GM19463 (cell line): ENCODE results near the gene TSNAX.
"Not testable (repeated sequence)": the region's sequence is repeated elsewhere in the genome, so short reads cannot be mapped to it uniquely, and the experiment has no call there.

Source experiments
- ATAC-seq: cut with Tn5 transposase; IDR thresholded peaks from one replicate; pipeline ENCODE4 v1.9.1; 2021; ENCODE audit warnings: mild to moderate bottlenecking, moderate library complexity; ENCODE audit not compliant: unreplicated experiment

Gene TSNAX

GRCh38 chr1:231528172-231529029 is at the start of gene TSNAX:
TSNAX (plus strand) TSS chr1:231528669; CDS start chr1:231528811, 142 bp downstream.
- peak; percentile 96 for ATAC-seq

DNA sequence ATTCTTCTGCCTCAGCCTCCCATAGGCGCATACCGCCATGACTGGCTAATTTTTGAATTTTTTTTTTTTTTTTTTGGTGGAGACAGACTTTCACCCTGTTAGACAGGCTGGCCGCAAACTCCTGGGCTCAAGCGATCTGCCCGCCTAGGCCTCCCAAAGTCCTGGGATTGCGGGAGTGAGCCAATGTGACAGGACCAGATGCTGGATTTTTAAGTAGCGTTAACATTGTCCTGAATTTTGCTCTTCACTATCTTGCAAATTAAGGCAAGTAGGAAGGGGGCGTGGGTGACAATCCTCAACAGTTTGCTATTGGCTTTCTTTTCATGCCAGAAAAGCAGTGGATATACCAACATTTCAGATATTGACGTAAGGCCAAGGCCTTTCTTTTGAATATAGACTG is 49.7 kb upstream of the TSNAX start:
- no peak for ATAC-seq

DNA sequence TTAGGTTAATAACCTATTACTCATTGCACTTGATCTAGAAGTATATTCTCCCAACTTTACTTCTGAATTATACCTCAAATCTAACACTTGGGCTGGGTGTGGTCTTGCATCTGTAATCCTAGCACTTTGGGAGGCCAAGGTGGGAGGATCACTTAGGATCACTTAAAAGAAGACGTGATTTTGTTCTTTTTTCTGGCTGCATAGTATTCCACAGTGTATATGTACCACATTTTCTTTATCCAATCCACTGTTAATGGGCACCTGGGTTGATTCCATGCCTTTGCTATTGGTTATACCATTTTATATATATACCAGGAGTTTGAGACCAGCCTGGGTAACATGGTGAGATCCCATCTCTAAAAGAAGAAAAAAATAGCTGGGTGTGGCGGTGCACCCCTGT is 48.5 kb upstream of the TSNAX start:
- ATAC-seq = no peak

DNA sequence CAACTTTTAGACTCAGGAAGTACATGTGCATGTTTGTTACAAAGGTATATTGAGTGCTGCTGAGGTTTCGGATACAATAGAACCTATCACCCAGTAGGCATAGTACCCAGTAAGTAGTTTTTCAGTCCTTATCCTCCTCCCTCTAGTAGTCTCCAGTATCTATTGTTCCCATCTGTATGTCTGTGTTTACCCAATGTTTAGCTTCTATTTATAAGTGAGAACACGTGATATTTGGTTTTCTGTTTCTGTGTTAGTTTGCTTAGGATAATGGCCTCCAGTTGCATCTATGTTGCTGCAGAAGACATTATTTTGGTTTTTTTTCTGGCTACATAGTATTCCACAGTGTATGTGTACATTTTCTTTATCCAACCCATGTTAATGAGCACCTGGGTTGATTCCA is 47.2 kb upstream of the TSNAX start:
- ATAC-seq = no peak

DNA sequence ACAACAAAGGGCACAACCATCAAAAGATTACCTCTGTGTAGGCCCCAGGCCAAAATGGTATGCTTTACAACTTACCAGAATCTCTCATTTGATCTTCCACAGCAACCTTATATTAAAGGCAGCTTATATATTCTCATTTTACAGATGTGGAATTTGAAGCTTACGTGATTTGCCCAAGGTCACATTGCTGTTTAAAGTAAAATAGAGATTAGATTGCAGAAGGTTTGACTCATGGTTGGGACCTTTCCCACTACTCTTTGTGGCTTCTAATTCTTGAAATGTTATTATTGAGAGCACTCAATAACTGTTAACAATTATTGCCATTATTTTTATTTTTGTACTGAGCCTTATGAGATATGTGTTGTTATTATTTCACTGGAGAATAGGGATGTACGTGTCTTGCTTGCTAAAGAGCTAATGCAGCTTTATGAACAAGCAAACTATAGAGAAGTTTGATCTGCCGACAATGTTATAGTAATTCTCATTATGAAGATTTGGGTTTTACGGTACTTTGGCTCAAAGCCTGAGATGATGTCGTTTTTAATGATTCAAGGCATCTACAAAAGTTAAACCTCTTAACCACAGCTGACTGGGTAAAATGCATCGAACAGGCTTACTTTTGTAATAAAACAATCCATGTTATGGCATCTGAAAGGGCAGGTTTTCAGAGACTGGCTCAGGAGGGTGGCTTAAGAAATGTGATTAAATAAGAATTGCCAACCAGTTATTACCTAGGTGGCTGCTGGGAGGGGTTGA is 43.3 kb upstream of the TSNAX start:
- no peak for ATAC-seq

DNA sequence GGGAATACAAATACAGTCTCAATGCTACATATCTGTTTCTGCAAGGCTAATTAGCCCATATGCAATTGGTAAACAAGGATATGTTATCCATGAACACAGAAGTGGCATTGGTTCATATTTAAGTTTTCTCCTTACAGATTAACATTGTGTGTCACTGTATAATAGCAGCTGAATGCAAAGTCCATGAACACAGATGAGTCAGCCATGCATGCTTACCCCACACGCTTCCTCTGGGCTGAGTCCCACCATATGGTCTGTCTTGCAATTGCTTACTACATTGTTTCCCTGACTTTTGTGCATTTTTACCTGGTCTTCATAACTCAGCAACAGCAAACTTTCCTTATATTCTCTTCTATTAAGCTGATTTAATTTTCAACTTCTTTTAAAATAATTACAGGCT is 41.5 kb upstream of the TSNAX start:
- no peak for ATAC-seq

DNA sequence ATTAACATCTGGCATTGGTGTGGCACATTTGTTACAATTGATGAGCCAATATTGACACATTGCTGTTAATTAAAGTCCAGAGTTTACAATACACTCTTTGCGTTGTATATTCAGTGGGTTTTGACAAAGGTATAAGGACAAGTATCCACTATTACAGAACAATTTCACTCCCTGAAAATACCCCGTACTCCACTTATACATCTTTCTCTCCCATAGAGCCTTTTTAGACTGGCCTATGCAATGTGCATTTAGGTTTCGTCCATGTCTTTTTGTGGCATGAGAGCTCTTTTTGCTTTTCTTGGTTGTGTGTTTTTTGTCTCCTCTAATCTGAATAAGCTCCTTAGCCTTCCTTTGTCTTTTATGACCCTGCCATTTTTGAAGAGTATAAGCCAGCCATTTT is 40.6 kb upstream of the TSNAX start:
- ATAC-seq = no peak

- peak; percentile 67 for ATAC-seq
Measured at GRCh38 chr1:231493421-231494185, 34.9 kb upstream of the TSNAX start.

GRCh38 chr1:231494439-231495110 is 33.9 kb upstream of the TSNAX start:
- ATAC-seq = no peak

GRCh38 chr1:231497629-231498152 is 30.8 kb upstream of the TSNAX start:
- ATAC-seq = no peak

GRCh38 chr1:231499148-231499763 is 29.2 kb upstream of the TSNAX start:
- ATAC-seq = no peak

GRCh38 chr1:231500666-231501065 is 27.8 kb upstream of the TSNAX start:
- no peak for ATAC-seq

DNA sequence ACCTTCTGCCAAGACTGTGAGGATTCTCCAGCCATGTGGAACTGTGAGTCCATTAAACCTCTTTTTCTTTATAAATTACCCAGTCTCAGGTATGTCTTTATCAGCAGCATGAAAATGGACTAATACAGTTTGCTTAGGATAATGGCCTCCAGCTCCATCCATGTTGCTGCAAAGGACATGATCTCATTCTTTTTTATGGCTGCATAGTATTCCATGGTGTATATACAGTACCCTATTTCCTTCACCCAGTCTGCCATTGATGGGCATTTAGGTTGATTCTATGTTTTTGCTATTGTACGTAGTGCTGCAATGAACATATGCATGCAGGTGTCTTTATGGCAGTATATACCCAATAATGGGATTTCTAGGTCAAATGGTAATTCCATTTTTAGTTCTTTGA is 25.3 kb upstream of the TSNAX start:
- not testable (repeated sequence) for ATAC-seq

GRCh38 chr1:231507476-231508355 is 20.8 kb upstream of the TSNAX start:
- ATAC-seq = peak; percentile 60

- ATAC-seq = no peak
Measured at GRCh38 chr1:231508497-231508896, 20.0 kb upstream of the TSNAX start.

DNA sequence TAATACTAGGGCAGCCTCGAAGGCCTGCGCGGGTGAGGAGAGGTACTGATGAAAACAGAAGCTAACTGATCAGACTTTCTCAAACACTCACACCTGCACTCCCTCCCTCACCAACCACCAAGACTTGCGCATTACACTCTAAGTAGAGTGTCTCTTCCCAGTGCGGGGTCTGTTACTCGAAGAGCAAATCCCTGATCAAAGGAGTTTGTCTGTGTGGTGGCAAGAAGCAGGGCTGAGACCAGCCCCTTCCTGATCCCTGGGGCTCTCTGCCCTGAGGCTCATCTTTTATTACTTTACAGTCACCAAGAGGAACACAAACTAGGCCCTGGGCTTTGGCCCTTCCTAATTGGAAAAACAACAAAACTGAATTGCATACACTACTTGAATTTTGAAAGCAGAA is 19.5 kb upstream of the TSNAX start:
- ATAC-seq = no peak

- no peak for ATAC-seq
Measured at GRCh38 chr1:231512147-231512698, 16.2 kb upstream of the TSNAX start.

DNA sequence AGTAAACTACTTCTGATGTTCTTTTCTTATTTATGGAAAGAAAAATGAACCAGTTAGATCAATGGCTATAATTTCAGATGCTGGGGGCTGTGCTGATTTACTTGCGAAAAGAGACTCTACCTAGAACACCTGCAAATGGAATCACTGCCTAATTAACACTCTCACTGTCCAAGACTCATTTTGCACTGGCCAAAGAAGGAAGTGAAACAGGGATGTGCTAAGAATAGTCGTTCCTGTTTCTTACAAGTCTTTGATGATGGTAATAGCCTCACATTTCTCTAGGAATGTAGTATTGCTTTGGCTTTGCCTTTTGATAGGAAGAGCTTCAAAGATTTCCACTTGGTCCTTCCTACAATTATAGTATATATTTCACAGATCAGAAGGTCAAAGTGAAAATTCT is 12.7 kb upstream of the TSNAX start:
- no peak for ATAC-seq

GRCh38 chr1:231517076-231517475 is 11.4 kb upstream of the TSNAX start:
- no peak for ATAC-seq
